ENCODE results near the gene SYT8.
"Not testable (repeated sequence)": the region's sequence is repeated elsewhere in the genome, so short reads cannot be mapped to it uniquely, and the experiment has no call there.

Gene SYT8

GRCh38 chr11:1875851-1876301 is 41.1 kb downstream of the SYT8 start:
- not testable (repeated sequence) for DNase-seq

- no peak for DNase-seq
These were observed 41.7 kb downstream of the SYT8 start for GRCh38 chr11:1876361-1877063.

- DNase-seq, result no peak
These were observed 42.7 kb downstream of the SYT8 start for GRCh38 chr11:1877211-1878136.

GRCh38 chr11:1878137-1879031 is 43.6 kb downstream of the SYT8 start:
- no peak for DNase-seq

GRCh38 chr11:1879342-1879940 is 44.7 kb downstream of the SYT8 start:
- no peak for DNase-seq

- DNase-seq, result no peak
These were observed 45.3 kb downstream of the SYT8 start for GRCh38 chr11:1879941-1880720.

- no peak for DNase-seq
These were observed 46.1 kb downstream of the SYT8 start for GRCh38 chr11:1880746-1881441.

- DNase-seq, result no peak
These were observed 46.9 kb downstream of the SYT8 start for GRCh38 chr11:1881442-1882264.

GRCh38 chr11:1882265-1883238 is 47.8 kb downstream of the SYT8 start:
- DNase-seq, result peak; percentile 76 to 79

- DNase-seq, result no peak
These were observed 48.8 kb downstream of the SYT8 start for GRCh38 chr11:1883346-1884302.

GRCh38 chr11:1884303-1884700 is 49.5 kb downstream of the SYT8 start:
- no peak for DNase-seq

- DNase-seq, result not testable (repeated sequence)
These were observed 51.8 kb downstream of the SYT8 start for GRCh38 chr11:1886551-1886950.

Data from CD4-positive, alpha-beta T cell treated with Interleukin-4 for 1 hour (primary cell).